AG08395 (cell line): ENCODE results near the gene APP.

Experiments
- DNase-seq: peaks from one replicate; pipeline ENCODE4 v3.0.0; 2012; ENCODE audit warnings: mixed read lengths, low spot score

Gene APP

DNA sequence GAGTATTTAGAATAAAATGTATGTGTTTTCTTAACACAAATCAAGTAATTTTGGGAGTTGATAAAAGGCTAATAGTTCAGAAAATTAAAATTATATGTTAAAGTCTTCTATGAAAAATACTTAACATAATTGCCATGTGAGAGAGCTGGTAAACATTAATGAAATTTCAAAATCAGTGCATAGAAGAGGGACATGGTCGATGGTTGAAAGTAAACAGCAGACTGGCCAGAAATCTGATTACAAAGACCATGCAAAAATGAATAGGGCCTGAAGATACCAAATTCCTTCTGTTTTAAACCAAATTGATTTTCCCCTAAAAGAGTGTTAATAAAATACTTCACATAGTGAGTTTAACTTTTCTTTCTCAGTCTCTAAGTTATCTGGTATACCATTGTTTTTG, 307.5 kb downstream of the APP start:
- no peak for DNase-seq

- peak; percentile 12 for DNase-seq
Observed at GRCh38 chr21:25862596-25862995, 308.0 kb downstream of the APP start.

DNA sequence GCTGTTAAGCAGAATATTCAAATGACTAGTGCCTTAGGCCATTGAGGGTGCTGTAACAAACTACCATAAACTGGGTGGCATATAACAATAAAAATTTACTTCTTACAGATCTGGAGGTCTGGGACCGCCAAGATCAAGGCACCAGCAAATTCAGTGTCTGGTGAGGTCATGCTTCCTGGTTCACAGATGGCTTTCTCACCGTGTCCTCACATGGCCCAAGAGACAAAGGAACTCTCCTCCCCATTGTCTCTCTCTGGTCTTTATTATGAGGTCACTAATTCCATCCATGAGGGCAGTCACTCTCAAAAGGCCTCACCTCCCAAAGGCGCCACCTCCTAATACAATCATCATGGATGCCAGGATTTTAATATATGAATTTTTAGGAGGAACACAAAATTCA, 308.5 kb downstream of the APP start:
- DNase-seq, result no peak

DNA sequence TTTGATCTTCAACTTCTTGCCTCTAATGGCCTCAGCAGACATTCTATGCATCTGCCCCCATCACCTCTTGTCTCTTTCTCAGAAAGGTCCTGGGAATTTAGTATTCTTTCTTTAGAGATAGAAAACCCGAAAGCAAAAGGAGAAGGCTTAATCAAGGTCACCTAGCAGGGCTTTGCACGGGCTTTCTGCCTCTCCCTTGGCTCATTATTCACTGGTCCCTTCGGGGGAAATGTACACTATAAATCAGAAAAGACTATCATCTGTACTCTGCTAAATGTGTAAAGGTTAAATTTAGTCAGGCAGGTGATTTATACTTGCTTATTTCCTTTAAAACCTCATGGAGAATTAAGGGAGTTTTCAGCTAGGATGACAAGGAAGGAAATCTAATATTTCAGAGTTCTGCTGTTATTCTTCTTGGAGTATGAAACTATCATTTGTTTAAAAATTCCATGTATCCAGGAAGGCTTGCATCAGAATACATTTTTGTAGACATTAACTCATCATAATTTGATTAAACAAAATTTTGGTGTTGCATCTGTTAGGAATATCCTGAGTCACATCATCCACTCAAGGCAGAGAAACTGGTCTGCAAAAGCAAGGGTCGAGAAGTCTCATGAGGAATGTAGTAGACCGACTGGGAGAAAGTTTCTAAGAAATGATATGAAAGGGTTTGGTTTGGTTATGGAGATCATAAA, 311.2 kb downstream of the APP start:
- DNase-seq, result no peak

DNA sequence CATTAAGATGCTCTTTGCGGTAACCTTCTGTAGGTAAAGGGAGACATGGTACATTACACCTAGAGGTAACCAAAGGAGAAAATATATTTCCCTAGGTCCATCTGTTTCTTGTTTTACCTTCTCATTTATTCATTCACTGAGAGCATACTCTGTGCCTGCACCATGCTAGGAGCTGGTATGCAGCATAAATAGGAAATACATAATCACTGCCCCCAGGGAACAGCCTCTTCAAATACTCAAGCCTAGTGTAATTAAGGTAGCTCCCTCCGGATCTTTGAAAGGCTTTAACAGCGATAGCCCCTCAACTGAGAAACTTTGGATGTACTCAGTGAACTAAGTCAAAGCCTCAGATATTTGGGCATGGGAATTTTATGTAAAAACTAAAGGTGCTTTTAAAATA, 312.2 kb downstream of the APP start:
- no peak for DNase-seq

- no peak for DNase-seq
Observed at GRCh38 chr21:25857308-25858074, 313.1 kb downstream of the APP start.

- no peak for DNase-seq
Observed at GRCh38 chr21:25855576-25855975, 315.0 kb downstream of the APP start.

DNA sequence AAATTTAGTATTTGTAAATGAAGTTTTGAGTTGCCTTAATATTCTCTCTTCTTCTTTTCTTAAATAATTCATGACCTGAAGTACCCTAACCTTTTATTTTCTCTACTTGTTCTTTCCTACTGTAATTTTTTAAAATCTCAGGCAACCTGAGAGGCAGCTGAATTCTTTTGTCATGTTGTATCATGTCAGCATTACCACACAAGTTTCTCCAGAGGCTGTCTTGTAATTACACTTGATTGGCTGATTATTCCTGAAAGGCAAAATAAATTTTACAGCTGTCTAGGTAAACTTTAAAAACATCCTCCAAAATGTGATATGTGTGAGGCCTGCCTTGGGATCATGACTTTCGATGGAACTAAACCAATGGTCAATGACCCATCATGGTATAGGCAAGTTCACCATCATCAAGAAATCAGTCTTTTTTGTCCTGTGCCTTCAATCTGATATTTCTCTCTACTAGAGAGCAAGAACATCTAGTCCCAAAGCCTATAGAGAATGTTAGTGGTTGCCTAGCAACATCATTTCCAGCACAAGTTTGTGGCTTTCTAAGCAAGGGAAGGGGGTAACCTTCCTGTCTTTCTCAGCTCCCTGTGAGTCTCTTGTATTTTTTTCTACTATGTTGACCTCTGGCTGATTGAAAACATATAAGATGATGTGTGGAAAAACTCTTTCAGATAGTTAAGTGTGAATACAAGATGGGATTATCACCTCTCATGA, 320.3 kb downstream of the APP start:
- no peak for DNase-seq

GRCh38 chr21:25848309-25848708, 322.3 kb downstream of the APP start:
- no peak for DNase-seq

- DNase-seq, result peak; percentile 25
Observed at GRCh38 chr21:25845729-25846256, 324.8 kb downstream of the APP start.

DNA sequence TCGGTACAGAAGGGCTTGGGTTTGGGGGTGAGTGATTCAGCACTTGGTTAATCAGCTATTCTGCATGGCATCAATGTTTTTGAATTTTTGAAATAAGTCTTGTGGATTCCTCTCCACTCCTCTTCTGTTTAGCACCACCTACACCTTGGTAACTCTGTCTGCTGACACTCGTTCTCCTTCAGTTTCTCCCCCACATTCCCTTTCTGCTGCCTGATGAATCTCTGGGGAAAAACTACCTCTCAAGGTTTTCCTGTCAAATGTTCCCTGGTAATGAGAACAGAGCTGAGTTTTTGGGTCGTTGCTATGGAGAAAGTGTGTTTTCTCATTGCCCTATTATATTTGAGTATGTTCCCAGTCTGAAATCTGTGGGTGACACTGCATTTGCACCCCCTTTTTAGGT, 327.6 kb downstream of the APP start:
- no peak for DNase-seq

GRCh38 chr21:25838809-25839208, 331.8 kb downstream of the APP start:
- DNase-seq, result no peak

DNA sequence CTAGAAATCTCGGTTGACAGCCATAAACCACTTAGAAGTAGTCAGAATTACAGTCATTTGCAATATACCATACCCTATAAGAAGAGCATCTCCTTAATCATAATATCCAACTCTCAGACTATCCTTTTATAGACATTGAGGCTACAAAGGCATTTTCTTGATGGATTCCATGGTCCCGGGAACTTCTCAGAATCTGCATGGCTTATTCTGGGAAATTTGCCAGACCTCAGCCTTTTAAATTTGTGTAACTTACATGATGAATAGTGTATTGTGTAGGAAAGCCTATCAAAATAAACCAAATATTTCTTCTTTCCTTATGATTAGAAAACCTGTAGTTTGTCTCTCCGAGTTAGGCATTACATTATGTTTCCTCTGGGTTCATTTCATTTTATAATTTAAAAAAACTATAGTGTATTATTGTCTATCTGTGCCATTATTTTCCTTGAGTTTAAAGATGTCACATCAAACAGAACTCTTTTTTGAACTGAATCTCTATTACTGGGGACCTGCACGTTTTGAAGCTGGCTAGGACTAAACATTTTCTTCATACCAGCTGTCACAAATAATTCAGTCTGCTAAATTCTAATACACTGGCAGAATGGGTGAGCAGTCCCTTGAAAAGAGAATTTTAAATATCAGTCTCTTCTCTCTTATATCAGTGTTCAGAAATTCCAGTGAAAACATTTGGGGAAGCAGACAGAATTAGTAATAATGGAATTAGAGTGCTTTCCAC, 332.9 kb downstream of the APP start:
- no peak for DNase-seq

GRCh38 chr21:25836396-25836795, 334.2 kb downstream of the APP start:
- no peak for DNase-seq

GRCh38 chr21:25834381-25834780, 336.2 kb downstream of the APP start:
- DNase-seq, result no peak

DNA sequence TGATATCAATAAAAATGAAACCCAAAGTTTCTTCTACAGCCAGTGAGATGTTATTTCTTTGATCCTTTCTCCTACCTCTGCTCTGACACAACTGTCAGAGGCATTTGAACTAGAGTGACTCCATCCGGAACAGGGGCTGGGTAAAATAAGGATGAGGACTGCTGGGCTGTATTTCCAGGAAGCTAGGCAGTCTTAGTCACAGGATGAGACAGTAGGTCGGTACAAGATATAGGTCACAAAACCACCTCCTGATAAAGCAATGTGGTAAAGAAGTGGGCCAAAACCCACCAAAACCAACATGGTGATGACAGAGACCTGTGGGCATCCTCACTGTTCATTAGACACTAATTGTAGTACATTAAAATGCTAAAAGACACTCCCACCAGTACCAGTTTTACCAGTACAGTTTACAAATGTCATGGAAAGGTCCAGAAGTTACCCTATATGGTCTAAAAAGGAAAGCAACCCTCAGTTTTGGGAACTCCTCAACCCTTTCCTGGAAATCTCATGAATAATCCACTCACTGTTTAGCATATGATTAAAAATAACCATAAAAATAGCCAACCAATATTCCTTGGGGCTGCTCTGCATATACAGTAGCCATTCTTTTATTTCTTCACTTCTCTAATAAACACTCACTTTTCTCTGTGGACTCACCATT, 339.1 kb downstream of the APP start:
- no peak for DNase-seq
